Endothelial cell of umbilical vein (primary cell): ENCODE measurements around the gene RPS24. TPM values are rescaled to one million over a fixed set of nuclear protein-coding genes. Genes with fewer than 3 reads are reported as not detected.

Experiments used
- BruUV-seq: library from RNA; stranded (reverse); fragments of 400-500 nt; replicated peaks from 2 replicates; lab custom pipeline; 2021; lab: Mats Ljungman, UMichigan
- CTCF ChIA-PET: fragments of 300-600, 350-600 bp; sonication (Branson Sonifier 250); formaldehyde crosslinking; loops from one replicate; lab custom pipeline; 2021; ENCODE audit warnings: antibody characterized with exemption, inconsistent platforms; lab: Charles Lee
- POLR2A ChIA-PET: fragments of 300-600, 350-600 bp; sonication (Branson Sonifier 250); formaldehyde crosslinking; loops from one replicate; lab custom pipeline; 2021; ENCODE audit warnings: antibody characterized with exemption, inconsistent platforms; lab: Charles Lee
- DNase-seq: peaks from one replicate; pipeline ENCODE4 v3.0.0-alpha.2; 2011; ENCODE audit warnings: low read depth, low spot score
- FAIRE-seq: peaks from 2 replicates; lab custom pipeline; 2011; peaks lifted over from hg19 to GRCh38; lab: Jason Lieb, UNC
- H2AFZ ChIP-seq: 2 replicates; pipeline ENCODE4 v1.6.0; 2012; ENCODE audit warnings: low read depth, low read length, control low read depth, inconsistent platforms
- H3K27ac ChIP-seq: 2 replicates; pipeline ENCODE4 v1.5.1; 2011; ENCODE audit warnings: low read depth, mild to moderate bottlenecking, control low read depth, low read length, moderate library complexity; ENCODE audit not compliant: insufficient read depth
- H3K27me3 ChIP-seq, 2 experiments: 2 replicates each; pipeline versions ENCODE4 v1.6.0 to v1.6.1; 2011; ENCODE audit warnings: low read length in 2 of 2, mixed read lengths in 1 of 2; ENCODE audit not compliant: control insufficient read depth in 2 of 2, insufficient read depth in 2 of 2
- H3K36me3 ChIP-seq, 2 experiments: 2 replicates in 1 of 2; 3 replicates in 1 of 2; pipeline ENCODE4 v1.5.1; 2011; ENCODE audit warnings: low read length in 2 of 2, mild to moderate bottlenecking in 1 of 2, moderate library complexity in 1 of 2; ENCODE audit not compliant: control insufficient read depth in 2 of 2, insufficient read depth in 2 of 2; ENCODE audit errors: extremely low read depth in 1 of 2
- H3K4me1 ChIP-seq: 3 replicates; pipeline ENCODE4 v1.5.1; 2011; ENCODE audit warnings: mild to moderate bottlenecking, low read length; ENCODE audit not compliant: control insufficient read depth, insufficient read depth; ENCODE audit errors: extremely low read depth
- H3K4me2 ChIP-seq: 2 replicates; pipeline ENCODE4 v1.6.1; 2011; ENCODE audit warnings: low read length, control low read depth, mixed read lengths; ENCODE audit not compliant: insufficient read depth
- H3K4me3 ChIP-seq, 3 experiments: fragments of 200-600 bp in 1 of 3; sonication (generic), shearing (Covaris generic) in 1 of 3; replicated peaks in 1 of 3; 2 replicates each; pipeline ENCODE4 v1.5.1; 2011 to 2016; ENCODE audit warnings: control low read depth in 3 of 3, low read length in 3 of 3, mild to moderate bottlenecking in 2 of 3, inconsistent platforms in 1 of 3, low read depth in 1 of 3, moderate library complexity in 1 of 3; ENCODE audit not compliant: insufficient read depth in 1 of 3
- H3K79me2 ChIP-seq: 2 replicates; pipeline ENCODE4 v1.6.0; 2012; ENCODE audit warnings: low read length, inconsistent platforms; ENCODE audit not compliant: control insufficient read depth, insufficient read depth
- H3K9ac ChIP-seq: replicated peaks from 2 replicates; pipeline ENCODE3; 2011; ENCODE audit warnings: low read length, control low read depth; ENCODE audit not compliant: insufficient read depth; ENCODE audit errors: extremely low read depth
- H3K9me1 ChIP-seq: replicated peaks from 3 replicates; pipeline ENCODE4 v1.6.0; 2011; ENCODE audit warnings: mild to moderate bottlenecking, low read length; ENCODE audit not compliant: control insufficient read depth, insufficient read depth; ENCODE audit errors: extremely low read depth
- H3K9me3 ChIP-seq: replicated peaks from 2 replicates; pipeline ENCODE4 v1.5.1; 2012; ENCODE audit warnings: low read length, inconsistent platforms; ENCODE audit not compliant: control insufficient read depth, insufficient read depth
- H4K20me1 ChIP-seq: replicated peaks from 2 replicates; pipeline ENCODE3; 2011; ENCODE audit warnings: mild to moderate bottlenecking, low read length; ENCODE audit not compliant: control insufficient read depth, insufficient read depth; ENCODE audit errors: extremely low read depth
- EZH2 ChIP-seq: IDR thresholded peaks from 2 replicates; pipeline ENCODE4 v1.6.1; 2012; ENCODE audit warnings: borderline replicate concordance, low read depth, mild to moderate bottlenecking, moderate library complexity, low read length, inconsistent platforms; ENCODE audit not compliant: severe bottlenecking
- FOS ChIP-seq: IDR thresholded peaks from 2 replicates; pipeline ENCODE4 v1.6.1; 2011; ENCODE audit warnings: mild to moderate bottlenecking, low read length, moderate library complexity, borderline replicate concordance; ENCODE audit not compliant: insufficient read depth
- GATA2 ChIP-seq: IDR thresholded peaks from 2 replicates; pipeline ENCODE4 v1.7.0; 2011; ENCODE audit warnings: low read depth, mild to moderate bottlenecking, moderate library complexity, mixed read lengths, low read length; ENCODE audit not compliant: insufficient read length, insufficient read depth
- JUN ChIP-seq: IDR thresholded peaks from 2 replicates; pipeline ENCODE4 v1.6.1; 2011; ENCODE audit warnings: borderline replicate concordance, low read depth; ENCODE audit not compliant: insufficient read length, insufficient read depth
- MYC ChIP-seq: IDR thresholded peaks from one replicate; pipeline ENCODE4 v1.6.1; 2011; ENCODE audit warnings: mild to moderate bottlenecking, low read depth, low read length
- POLR2A ChIP-seq: IDR thresholded peaks from 2 replicates; pipeline ENCODE4 v1.6.1; 2012; ENCODE audit warnings: low read depth, mild to moderate bottlenecking, control low read depth, low read length
- POLR2AphosphoS5 ChIP-seq: IDR thresholded peaks from 2 replicates; pipeline ENCODE4 v1.6.1; 2012; ENCODE audit warnings: low read depth, mild to moderate bottlenecking, control low read depth, low read length, moderate library complexity; ENCODE audit not compliant: insufficient read depth
- dilution Hi-C: fragments of 300-500 bp; cut with MboI; formaldehyde crosslinking; loops from one replicate; pipeline ENCODE4 v1.15.0; 2019; ENCODE audit warnings: low sequenced_read_pairs; ENCODE audit not compliant: extremely low pct_ligation_motif_present
- intact Hi-C: fragments of 100-400 bp; cut with micrococcal nuclease; formaldehyde crosslinking; loops from one replicate; pipeline ENCODE4 v1.10.0; 2022
- polyA plus RNA-seq, 4 experiments: library from polyadenylated mRNA; depleted of rRNA in 3 of 4; stranded (reverse) in 3 of 4; unstranded in 1 of 4; fragments of >200 nt; gene quantifications; 2 replicates each; pipeline versions ENCODE4 v1.2.1 to v1.2.3, GENCODE V29; 2011 to 2012; ENCODE audit warnings: missing spikeins in 1 of 4
- total RNA-seq: library from RNA; stranded (reverse); gene quantifications from 2 replicates; pipeline ENCODE4 v1.2.3, GENCODE V29; 2021
- TF ChIP-seq, protein P1 (sequence below): IDR thresholded peaks from 2 replicates; pipeline ENCODE4 v1.6.1; 2011; ENCODE audit not compliant: insufficient read depth, insufficient read length
- TF ChIP-seq, protein P2 (sequence below), 2 donors: IDR thresholded peaks; 1 replicate in 1 of 2; 2 replicates in 1 of 2; pipeline ENCODE4 v1.5.1; 2011; ENCODE audit warnings: low read length in 2 of 2, mild to moderate bottlenecking in 2 of 2, moderate library complexity in 2 of 2, control low read depth in 1 of 2, inconsistent platforms in 1 of 2, low read depth in 1 of 2; ENCODE audit not compliant: insufficient read depth in 1 of 2; ENCODE audit errors: extremely low read depth in 1 of 2

The RPS24 gene
- total and polyA plus RNA-seq, 2 donors (not counting 3 experiments of a cell fraction or from before 2014, with no cell fraction given): 1,446 to 2,326 TPM

DNA sequence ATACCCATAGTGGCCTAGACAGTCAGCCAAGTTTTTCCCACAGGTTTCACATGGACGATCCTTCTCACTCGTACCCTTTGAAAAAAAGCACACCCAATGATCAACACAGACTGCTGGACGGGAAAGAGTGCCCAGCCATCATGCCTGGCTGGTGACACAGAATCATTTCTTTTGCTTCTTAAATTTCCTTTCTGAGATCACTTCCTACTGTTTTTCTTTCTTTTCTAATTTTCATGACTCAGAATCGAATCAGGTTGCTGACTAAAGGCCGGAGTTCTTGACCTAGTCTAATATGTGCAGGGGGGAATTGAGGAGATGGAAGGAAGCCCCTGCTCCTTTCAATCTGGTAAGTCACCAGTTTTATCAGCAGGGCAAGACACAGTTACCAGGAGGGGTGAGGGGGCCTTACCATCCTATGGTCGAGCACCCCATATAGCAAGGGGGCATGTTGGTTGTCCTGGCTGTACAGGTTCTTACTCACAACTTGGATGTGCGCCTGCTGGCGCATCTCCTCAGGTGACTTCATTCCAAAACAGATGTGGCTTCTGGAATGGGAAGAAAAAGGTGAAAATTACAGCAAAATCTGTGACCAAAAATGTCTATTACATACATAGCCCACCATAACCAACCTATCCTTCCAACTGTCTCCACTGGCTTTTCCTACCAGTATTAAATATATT, 7.8 kb upstream of the RPS24 start:
- H4K20me1 ChIP-seq: no peaks in the 10 kb centered on the region
- dilution Hi-C loops: no loop called here
- H3K27ac ChIP-seq: peak overlapping the region; percentile 88
- FAIRE-seq (peak; percentile 83), DNase-seq (peak; percentile 77)
- H3K9me1 ChIP-seq: no peaks in the 10 kb centered on the region
- H3K4me1 ChIP-seq: peaks cover 34% of the 10 kb centered on the region
- H3K36me3 ChIP-seq: peaks cover 21 to 30% of the 10 kb centered on the region in 2 experiments
- peak overlapping the region; percentile 65 for H3K4me2 ChIP-seq
- H3K9me3 ChIP-seq: no peaks in the 10 kb centered on the region
- intact Hi-C loops: loop anchor here (5.0 kb wide), 3 partner anchors 79 to 309 kb away; partner anchors contain the start of gene DLG5
- peak overlapping the region; percentile 36 for H2AFZ ChIP-seq
- peak overlapping the region; percentile 40 for H3K9ac ChIP-seq
- no peak overlapping the region for H3K4me3 ChIP-seq
- ChIA-PET CTCF (no interaction called here), POLR2A (no interaction called here)
- no peaks in the 10 kb centered on the region for H3K27me3 ChIP-seq
- H3K79me2 ChIP-seq: peaks cover 25% of the 10 kb centered on the region
- TSS peak; percentile 72 for BruUV-seq
- TF ChIP-seq GATA2: peak; percentile 41
- TF ChIP-seq FOS: peak; percentile 96
- peak; percentile 50 for TF ChIP-seq POLR2AphosphoS5
- no peak for TF ChIP-seq EZH2
- no peak for TF ChIP-seq MYC
- TF ChIP-seq, protein P1, sequence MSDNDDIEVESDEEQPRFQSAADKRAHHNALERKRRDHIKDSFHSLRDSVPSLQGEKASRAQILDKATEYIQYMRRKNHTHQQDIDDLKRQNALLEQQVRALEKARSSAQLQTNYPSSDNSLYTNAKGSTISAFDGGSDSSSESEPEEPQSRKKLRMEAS: no peak
- TF ChIP-seq JUN: peak; percentile 57
- TF ChIP-seq POLR2A: no peak
- TF ChIP-seq, protein P2, sequence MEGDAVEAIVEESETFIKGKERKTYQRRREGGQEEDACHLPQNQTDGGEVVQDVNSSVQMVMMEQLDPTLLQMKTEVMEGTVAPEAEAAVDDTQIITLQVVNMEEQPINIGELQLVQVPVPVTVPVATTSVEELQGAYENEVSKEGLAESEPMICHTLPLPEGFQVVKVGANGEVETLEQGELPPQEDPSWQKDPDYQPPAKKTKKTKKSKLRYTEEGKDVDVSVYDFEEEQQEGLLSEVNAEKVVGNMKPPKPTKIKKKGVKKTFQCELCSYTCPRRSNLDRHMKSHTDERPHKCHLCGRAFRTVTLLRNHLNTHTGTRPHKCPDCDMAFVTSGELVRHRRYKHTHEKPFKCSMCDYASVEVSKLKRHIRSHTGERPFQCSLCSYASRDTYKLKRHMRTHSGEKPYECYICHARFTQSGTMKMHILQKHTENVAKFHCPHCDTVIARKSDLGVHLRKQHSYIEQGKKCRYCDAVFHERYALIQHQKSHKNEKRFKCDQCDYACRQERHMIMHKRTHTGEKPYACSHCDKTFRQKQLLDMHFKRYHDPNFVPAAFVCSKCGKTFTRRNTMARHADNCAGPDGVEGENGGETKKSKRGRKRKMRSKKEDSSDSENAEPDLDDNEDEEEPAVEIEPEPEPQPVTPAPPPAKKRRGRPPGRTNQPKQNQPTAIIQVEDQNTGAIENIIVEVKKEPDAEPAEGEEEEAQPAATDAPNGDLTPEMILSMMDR (IDR thresholded peaks at IDR 0.05; ENCODE audit: extremely low read depth in 1 of 2, insufficient read depth in 1 of 2, low read depth in 1 of 2, low read length in 2 of 2): no peak
